Retina (tissue), 1 donor: ENCODE measurements around the gene TUT1.

Experiments used
- DNase-seq: peaks from one replicate; pipeline ENCODE4 v3.0.0-alpha.2; 2016

Gene TUT1

GRCh38 chr11:62539238-62539925 is 51.9 kb downstream of the TUT1 start:
- DNase-seq, result no peak

DNA sequence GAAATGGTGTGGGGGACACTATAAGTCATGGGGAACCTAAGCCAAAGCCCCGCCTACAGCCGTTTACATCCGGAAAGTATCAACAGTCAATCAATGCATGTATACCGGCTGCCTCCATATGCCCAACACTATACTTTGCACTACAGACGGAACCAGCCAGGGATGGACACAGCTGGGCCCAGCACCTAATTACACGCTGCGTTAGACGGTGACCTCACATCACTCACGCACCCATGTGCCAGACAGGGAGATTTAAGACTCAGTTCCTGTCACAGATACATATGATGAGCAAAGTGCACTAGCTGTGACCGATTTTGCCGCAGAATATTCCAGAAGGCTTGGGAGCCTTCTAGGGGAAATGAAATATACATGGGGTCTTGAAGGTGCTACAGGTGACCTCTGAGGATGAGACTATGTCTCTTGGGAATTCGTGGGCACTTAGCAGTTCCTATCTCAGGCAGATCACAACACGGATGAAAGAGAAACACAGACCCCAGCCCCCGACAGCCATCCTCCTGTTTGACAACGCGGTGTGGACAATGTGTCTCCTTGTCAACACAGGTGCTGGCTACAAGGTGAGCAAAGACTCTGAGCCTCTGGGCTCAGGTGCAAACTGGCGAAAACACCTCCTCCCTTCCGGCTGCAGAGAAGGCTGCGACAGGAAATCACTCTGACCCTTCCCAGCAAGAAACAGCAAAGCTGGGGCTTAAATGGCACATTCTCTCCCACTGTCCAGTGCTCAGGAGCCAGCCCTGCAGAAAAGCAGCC is 52.7 kb downstream of the TUT1 start:
- DNase-seq, result peak; percentile 36

- no peak for DNase-seq
Observed at GRCh38 chr11:62536301-62536957, 54.9 kb downstream of the TUT1 start.

- DNase-seq, result no peak
Observed at GRCh38 chr11:62535802-62536201, 55.5 kb downstream of the TUT1 start.

GRCh38 chr11:62534779-62535545 is 56.4 kb downstream of the TUT1 start:
- DNase-seq, result no peak

GRCh38 chr11:62532096-62532495 is 59.2 kb downstream of the TUT1 start:
- DNase-seq, result no peak
